K562 (cell line): ENCODE results near the gene CD19. TPM values are rescaled to one million over a fixed set of nuclear protein-coding genes. Genes with fewer than 3 reads are reported as not detected.

Experiments
- ARHGAP35 ChIP-seq: fragments of 450-650 bp; IDR thresholded peaks from 2 replicates; pipeline ENCODE4 v1.6.1; 2018; ENCODE audit not compliant: partially characterized antibody
- FOXK1 ChIP-seq: sonication (generic); formaldehyde crosslinking; IDR thresholded peaks from 2 replicates; pipeline ENCODE4 v1.8.0; 2022; ENCODE audit warnings: missing genetic modification reagents, mild to moderate bottlenecking, borderline replicate concordance
- NCOA2 ChIP-seq, 2 experiments: fragments of 450-650 bp; IDR thresholded peaks; 2 replicates each; pipeline ENCODE4 v1.6.1; 2018; ENCODE audit warnings: mild to moderate bottlenecking in 2 of 2, moderate library complexity in 1 of 2; ENCODE audit not compliant: partially characterized antibody in 2 of 2
- PRDM10 ChIP-seq: fragments of 450-650 bp; IDR thresholded peaks from 2 replicates; pipeline ENCODE4 v1.6.1; 2018; ENCODE audit not compliant: partially characterized antibody
- RREB1 ChIP-seq: fragments of 250-450 bp; sonication (Bioruptor Pico); IDR thresholded peaks from 2 replicates; pipeline ENCODE4 v1.4.0; 2020
- SMAD3 ChIP-seq: fragments of 450-650 bp; formaldehyde crosslinking; conservative IDR thresholded peaks from 2 replicates; pipeline ENCODE4 v1.4.0; 2020; ENCODE audit warnings: mild to moderate bottlenecking
- THRB ChIP-seq: fragments of 450-650 bp; formaldehyde crosslinking; conservative IDR thresholded peaks from 2 replicates; pipeline ENCODE4 v1.4.0; 2022; ENCODE audit warnings: mild to moderate bottlenecking, missing genetic modification characterization
- TOE1 ChIP-seq, 2 experiments: fragments of 450-650 bp in 1 of 2; sonication (generic) in 1 of 2; formaldehyde crosslinking in 1 of 2; IDR thresholded peaks; 2 replicates each; pipeline versions ENCODE4 v1.7.1 to v1.8.0; 2016 to 2022; ENCODE audit warnings: borderline replicate concordance in 2 of 2, mild to moderate bottlenecking in 2 of 2, antibody characterized with exemption in 1 of 2, inconsistent platforms in 1 of 2, low read depth in 1 of 2, missing genetic modification reagents in 1 of 2, moderate library complexity in 1 of 2
- ZBTB7A ChIP-seq: IDR thresholded peaks from 2 replicates; pipeline ENCODE4 v1.6.1; 2011; ENCODE audit warnings: low read depth, mild to moderate bottlenecking, low read length, moderate library complexity, borderline replicate concordance; ENCODE audit not compliant: control insufficient read depth
- ZNF140 ChIP-seq: fragments of 250-450 bp; sonication (Bioruptor Pico); IDR thresholded peaks from 2 replicates; pipeline ENCODE4 v1.8.0; 2021; ENCODE audit warnings: moderate library complexity, mild to moderate bottlenecking, inconsistent platforms
- ZNF668 ChIP-seq: fragments of 250-450 bp; sonication (Bioruptor Pico); IDR thresholded peaks from 2 replicates; pipeline ENCODE4 v1.8.0; 2022; ENCODE audit warnings: mild to moderate bottlenecking, inconsistent platforms
- polyA plus RNA-seq, 8 experiments: library from polyadenylated mRNA; depleted of rRNA in 4 of 8; stranded (reverse) in 5 of 8; unstranded in 3 of 8; fragments of >200 nt; fragmentation: Nextera tagmentation in 2 of 8; fragmentation: Illumina TruSeq in 1 of 8; extraction: Ambion mirVana in 2 of 8; extraction: Trizol in 1 of 8; gene quantifications; 2 replicates each; pipeline versions ENCODE4 v1.2.1 to v1.2.3, GENCODE V29; 2011 to 2014; ENCODE audit warnings: inconsistent platforms in 1 of 8, missing spikeins in 1 of 8
- total RNA-seq, 7 experiments: library from RNA; depleted of rRNA in 6 of 7; stranded (reverse); fragments of >200 nt in 6 of 7; fragmentation: Illumina TruSeq in 2 of 7; extraction: Trizol in 2 of 7; gene quantifications; 2 replicates each; pipeline versions ENCODE4 v1.2.1 to v1.2.3, GENCODE V29; 2011 to 2021; ENCODE audit warnings: low replicate concordance in 1 of 7
- TF ChIP-seq, protein P1 (sequence below): fragments of 450-650 bp; IDR thresholded peaks from 2 replicates; pipeline ENCODE4 v1.6.1; 2014; ENCODE audit warnings: low read depth, mild to moderate bottlenecking, moderate library complexity, borderline replicate concordance

The CD19 gene
- total and polyA plus RNA-seq, 9 of the 15 experiments (the other 6 are each of a cell fraction or from before 2014, with no cell fraction given), result 0.27 to 3.7 (median 2.0) TPM; not detected in 1

DNA sequence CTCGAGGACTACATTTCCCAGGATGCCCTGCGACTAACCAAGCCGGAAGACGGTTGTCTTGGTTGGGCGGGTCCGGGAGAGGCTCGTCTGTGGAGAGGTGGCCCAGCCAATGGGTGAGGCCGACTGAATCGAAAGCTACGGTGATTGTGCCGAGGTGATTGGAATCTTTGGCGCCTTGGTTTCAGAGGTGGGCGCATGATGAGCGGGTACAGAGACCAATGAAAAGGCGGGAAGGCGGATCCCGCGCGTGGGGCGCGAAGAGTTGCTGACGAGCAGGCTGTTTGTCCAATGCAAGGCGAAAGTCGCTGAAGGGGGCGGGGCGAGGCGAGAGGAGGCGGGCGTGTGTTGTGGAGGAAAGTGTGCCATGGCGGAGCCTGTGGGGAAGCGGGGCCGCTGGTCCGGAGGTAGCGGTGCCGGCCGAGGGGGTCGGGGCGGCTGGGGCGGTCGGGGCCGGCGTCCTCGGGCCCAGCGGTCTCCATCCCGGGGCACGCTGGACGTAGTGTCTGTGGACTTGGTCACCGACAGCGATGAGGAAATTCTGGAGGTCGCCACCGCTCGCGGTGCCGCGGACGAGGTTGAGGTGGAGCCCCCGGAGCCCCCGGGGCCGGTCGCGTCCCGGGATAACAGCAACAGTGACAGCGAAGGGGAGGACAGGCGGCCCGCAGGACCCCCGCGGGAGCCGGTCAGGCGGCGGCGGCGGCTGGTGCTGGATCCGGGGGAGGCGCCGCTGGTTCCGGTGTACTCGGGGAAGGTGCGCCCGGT lies 19.1 kb downstream of the CD19 start, which contains the start of gene NFATC2IP (continued):
- TF ChIP-seq PRDM10 (peak; percentile 66), SMAD3 (no peak), THRB (CRISPR knock-in tag) (no peak), NCOA2 (IDR thresholded peaks at IDR 0.05; ENCODE audit: partially characterized antibody in 2 of 2) (no peak), TOE1 (IDR thresholded peaks at IDR 0.05; ENCODE audit: borderline replicate concordance) (no peak), TOE1 (CRISPR knock-in tag; IDR thresholded peaks at IDR 0.05; ENCODE audit: borderline replicate concordance, low read depth) (no peak), ZNF668 (CRISPR knock-in tag) (no peak), ZBTB7A (peak; percentile 64; the same call in 1 of the 2 replicates), ZNF140 (CRISPR knock-in tag) (no peak), ARHGAP35 (no peak), FOXK1 (CRISPR knock-in tag) (no peak), RREB1 (CRISPR knock-in tag) (no peak)
- TF ChIP-seq, protein P1, sequence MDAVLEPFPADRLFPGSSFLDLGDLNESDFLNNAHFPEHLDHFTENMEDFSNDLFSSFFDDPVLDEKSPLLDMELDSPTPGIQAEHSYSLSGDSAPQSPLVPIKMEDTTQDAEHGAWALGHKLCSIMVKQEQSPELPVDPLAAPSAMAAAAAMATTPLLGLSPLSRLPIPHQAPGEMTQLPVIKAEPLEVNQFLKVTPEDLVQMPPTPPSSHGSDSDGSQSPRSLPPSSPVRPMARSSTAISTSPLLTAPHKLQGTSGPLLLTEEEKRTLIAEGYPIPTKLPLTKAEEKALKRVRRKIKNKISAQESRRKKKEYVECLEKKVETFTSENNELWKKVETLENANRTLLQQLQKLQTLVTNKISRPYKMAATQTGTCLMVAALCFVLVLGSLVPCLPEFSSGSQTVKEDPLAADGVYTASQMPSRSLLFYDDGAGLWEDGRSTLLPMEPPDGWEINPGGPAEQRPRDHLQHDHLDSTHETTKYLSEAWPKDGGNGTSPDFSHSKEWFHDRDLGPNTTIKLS, result peak; percentile 69; the same call in 1 of the 2 replicates
